HepG2 (cell line): ENCODE results near the gene SMYD1. TPM values are rescaled to one million over a fixed set of nuclear protein-coding genes. Genes with fewer than 3 reads are reported as not detected.

ENCODE experiments used
- ATAC-seq: fragments of 200-7000 bp; cut with Tn5 transposase; 3 replicates; pipeline ENCODE4 v1.9.1; 2020; ENCODE audit warnings: mild to moderate bottlenecking, moderate library complexity
- BruUV-seq: library from RNA; stranded (reverse); fragments of 400-500 nt; replicated peaks from 2 replicates; lab custom pipeline; 2021; lab: Mats Ljungman, UMichigan
- CTCF ChIA-PET: fragments of 300-600 bp; formaldehyde crosslinking; extraction: SDS; loops from one replicate; lab custom pipeline; 2021; ENCODE audit warnings: low total read pairs, inconsistent platforms, low intra/inter-chr PET ratio; lab: Yijun Ruan, JAX
- POLR2A ChIA-PET: fragments of 350-600 bp; sonication (Branson Sonifier 250); formaldehyde crosslinking; loops from one replicate; lab custom pipeline; 2020; ENCODE audit warnings: antibody characterized with exemption, inconsistent platforms; lab: Yijun Ruan, JAX
- DNase-seq: peaks from one replicate; pipeline ENCODE4 v3.0.0-alpha.2; 2015; ENCODE audit warnings: low spot score
- FAIRE-seq: peaks from 3 replicates; lab custom pipeline; 2011; peaks lifted over from hg19 to GRCh38; lab: Jason Lieb, UNC
- H2AFZ ChIP-seq: one replicate; pipeline ENCODE4 v1.6.1; 2011; ENCODE audit warnings: low read length, inconsistent platforms
- H3K27ac ChIP-seq: fragments of 300-600 bp; 3 replicates; pipeline ENCODE4 v1.8.0; 2011; ENCODE audit warnings: mixed run types, mild to moderate bottlenecking, mixed read lengths, low read length, inconsistent platforms; ENCODE audit not compliant: insufficient read depth; ENCODE audit errors: extremely low read length
- H3K27me3 ChIP-seq, 2 experiments: fragments of 200-600 bp in 1 of 2; 2 replicates in 1 of 2; 3 replicates in 1 of 2; pipeline versions ENCODE4 v1.6.0 to v1.8.0; 2011; ENCODE audit warnings: low read length in 2 of 2, mild to moderate bottlenecking in 2 of 2, moderate library complexity in 2 of 2, inconsistent platforms in 1 of 2; ENCODE audit not compliant: insufficient read depth in 2 of 2, control insufficient read depth in 1 of 2
- H3K36me3 ChIP-seq, 2 experiments: fragments of 200-600 bp in 1 of 2; replicated peaks in 1 of 2; 2 replicates in 1 of 2; 3 replicates in 1 of 2; pipeline versions ENCODE4 v1.5.1 to v1.8.0; 2011; ENCODE audit warnings: low read length in 2 of 2, inconsistent platforms in 1 of 2; ENCODE audit not compliant: insufficient read depth in 2 of 2, control insufficient read depth in 1 of 2
- H3K4me1 ChIP-seq: 2 replicates; pipeline ENCODE4 v1.5.1; 2012; ENCODE audit warnings: low read length, inconsistent platforms; ENCODE audit not compliant: insufficient read depth
- H3K4me2 ChIP-seq: 2 replicates; pipeline ENCODE4 v1.6.0; 2011; ENCODE audit warnings: low read depth, low read length, inconsistent platforms
- H3K4me3 ChIP-seq, 3 experiments: fragments of 200-600 bp in 1 of 3; sonication (generic), shearing (Covaris generic) in 1 of 3; replicated peaks in 1 of 3; 2 replicates each; pipeline ENCODE4 v1.5.1; 2011 to 2016; ENCODE audit warnings: low read length in 3 of 3, inconsistent platforms in 2 of 3, low read depth in 2 of 3, mild to moderate bottlenecking in 2 of 3, control low read depth in 1 of 3, mixed read lengths in 1 of 3; ENCODE audit not compliant: insufficient read depth in 1 of 3
- H3K79me2 ChIP-seq: one replicate; pipeline ENCODE4 v1.6.1; 2011; ENCODE audit warnings: low read length, inconsistent platforms; ENCODE audit not compliant: insufficient read depth
- H3K9ac ChIP-seq: 2 replicates; pipeline ENCODE4 v1.6.0; 2011; ENCODE audit warnings: mild to moderate bottlenecking, low read depth, low read length, inconsistent platforms; ENCODE audit not compliant: insufficient read depth
- H3K9me3 ChIP-seq: 2 replicates; pipeline ENCODE4 v1.5.1; 2012; ENCODE audit warnings: mild to moderate bottlenecking, low read length
- H4K20me1 ChIP-seq: 2 replicates; pipeline ENCODE4 v1.6.0; 2011; ENCODE audit warnings: inconsistent platforms, mild to moderate bottlenecking, low read length, moderate library complexity; ENCODE audit not compliant: insufficient read depth
- DR1 ChIP-seq: sonication (generic); formaldehyde crosslinking; IDR thresholded peaks from 2 replicates; pipeline ENCODE4 v1.8.0; 2021; ENCODE audit warnings: mild to moderate bottlenecking, missing genetic modification reagents, inconsistent platforms
- FOXO4 ChIP-seq: sonication (generic); formaldehyde crosslinking; conservative IDR thresholded peaks from 2 replicates; pipeline ENCODE4 v1.8.1; 2023; ENCODE audit warnings: missing genetic modification reagents
- HHEX ChIP-seq: IDR thresholded peaks from 2 replicates; pipeline ENCODE4 v1.6.1; 2016; ENCODE audit warnings: control low read depth
- MAFK ChIP-seq, 2 experiments: IDR thresholded peaks in 1 of 2; conservative IDR thresholded peaks in 1 of 2; 2 replicates each; pipeline ENCODE4 v1.6.1; 2011; ENCODE audit warnings: improper control_type of control experiment in 2 of 2, low read length in 2 of 2
- MXD4 ChIP-seq: IDR thresholded peaks from 2 replicates; pipeline ENCODE4 v1.6.1; 2016; ENCODE audit warnings: mild to moderate bottlenecking, missing biosample characterization, missing genetic modification reagents
- NFAT5 ChIP-seq: sonication (generic); formaldehyde crosslinking; IDR thresholded peaks from 2 replicates; pipeline ENCODE4 v1.4.0; 2020; ENCODE audit warnings: missing genetic modification reagents
- NFE2 ChIP-seq: sonication (generic); formaldehyde crosslinking; IDR thresholded peaks from 2 replicates; pipeline ENCODE4 v1.4.0; 2020; ENCODE audit warnings: missing genetic modification reagents
- PBX2 ChIP-seq: IDR thresholded peaks from 2 replicates; pipeline ENCODE4 v1.6.1; 2016; ENCODE audit warnings: control low read depth
- ZFYVE20 ChIP-seq: sonication (generic); formaldehyde crosslinking; IDR thresholded peaks from 2 replicates; pipeline ENCODE4 v1.8.0; 2023; ENCODE audit warnings: low read depth, mild to moderate bottlenecking, moderate library complexity, missing genetic modification reagents, borderline replicate concordance
- ZKSCAN8 ChIP-seq: IDR thresholded peaks from 2 replicates; pipeline ENCODE4 v1.6.1; 2016; ENCODE audit warnings: borderline replicate concordance, missing genetic modification reagents, missing compliant biosample characterization
- ZNF24 ChIP-seq: fragments of 450-650 bp; IDR thresholded peaks from 2 replicates; pipeline ENCODE4 v1.6.1; 2017; ENCODE audit warnings: antibody characterized with exemption, mild to moderate bottlenecking
- ZNF670 ChIP-seq: sonication (generic); formaldehyde crosslinking; IDR thresholded peaks from 2 replicates; pipeline ENCODE4 v1.8.0; 2022; ENCODE audit warnings: mild to moderate bottlenecking, missing genetic modification reagents, borderline replicate concordance
- ZNF770 ChIP-seq: sonication (generic); formaldehyde crosslinking; IDR thresholded peaks from 2 replicates; pipeline ENCODE4 v1.5.0; 2020; ENCODE audit warnings: mild to moderate bottlenecking, missing genetic modification reagents
- WGBS: methylation state at CpG from one replicate; pipeline ENCODE4 v1.1.6; 2017; ENCODE audit warnings: low lambda C conversion rate; 5-methylcytosine and 5-hydroxymethylcytosine counted together
- in situ Hi-C: cut with HindIII; loops from 2 replicates; pipeline ENCODE4 v1.10.0; 2017; ENCODE audit warnings: low pct_unique_long_range_greater_than_20kb; ENCODE audit not compliant: extremely low pct_ligation_motif_present
- intact Hi-C: fragments of 100-400 bp; cut with micrococcal nuclease; formaldehyde crosslinking; loops from one replicate; pipeline ENCODE4 v1.10.0; 2022; ENCODE audit not compliant: unreplicated experiment
- polyA plus RNA-seq, 8 experiments: library from polyadenylated mRNA; depleted of rRNA in 3 of 8; stranded (reverse) in 7 of 8; unstranded in 1 of 8; fragments of >200 nt; fragmentation: Illumina TruSeq in 4 of 8; extraction: Trizol in 4 of 8; gene quantifications; 2 replicates each; pipeline versions ENCODE4 v1.2.1 to v1.2.3, GENCODE V29; 2011 to 2016; ENCODE audit warnings: low read depth in 4 of 8, missing spikeins in 1 of 8, mixed read lengths in 1 of 8; ENCODE audit not compliant: insufficient read depth in 1 of 8
- total RNA-seq, 5 experiments: library from RNA; depleted of rRNA; stranded (reverse); fragments of >200 nt; fragmentation: Illumina TruSeq; extraction: Trizol; gene quantifications; 2 replicates each; pipeline ENCODE4 v1.2.3, GENCODE V29; 2016; ENCODE audit warnings: low read depth in 1 of 5

SMYD1 gene
- total and polyA plus RNA-seq, 2 of the 13 experiments (the other 11 are each of a cell fraction or from before 2014, with no cell fraction given), result not detected

GRCh38 chr2:88110830-88111229 lies 43.2 kb downstream of the SMYD1 start (continued):
- no peak for TF ChIP-seq NFAT5

- no peak overlapping the region for H3K27ac ChIP-seq
- H3K27me3 ChIP-seq, result peaks cover 0 to 4% of the 10 kb centered on the region in 2 experiments; a peak in 2 of 5 replicates
- H4K20me1 ChIP-seq, result no peaks in the 10 kb centered on the region
- FAIRE-seq (no peak), ATAC-seq (no peak), DNase-seq (no peak)
- 56% methylated on average over 2 of the region's 2 CpGs for WGBS
- POLR2A ChIA-PET, result no interaction called here
- H2AFZ ChIP-seq, result no peak overlapping the region
- no peaks in the 10 kb centered on the region for H3K36me3 ChIP-seq
- H3K9ac ChIP-seq, result no peak overlapping the region
- H3K4me3 ChIP-seq, result no peak overlapping the region
- no TSS peak for BruUV-seq
- no peak overlapping the region for H3K4me2 ChIP-seq
- H3K4me1 ChIP-seq, result peaks cover 29% of the 10 kb centered on the region
- intact Hi-C loops, result no loop called here
- no peaks in the 10 kb centered on the region for H3K9me3 ChIP-seq
- in situ Hi-C loops, result no loop called here
- TF ChIP-seq MXD4 (CRISPR knock-in tag), result no peak
- no peak for TF ChIP-seq NFE2 (CRISPR knock-in tag)
- peak; percentile 60; the same call in 1 of the 2 replicates for TF ChIP-seq ZNF24
- no peak for TF ChIP-seq ZKSCAN8 (CRISPR knock-in tag)
- 0 out of 4 replicates have a peak, but pooled peaks of 1 of the 2 experiments have one; percentile 2 for TF ChIP-seq MAFK (conservative IDR thresholded peaks at IDR 0.05 in 1 of 2, IDR thresholded peaks at IDR 0.05 in 1 of 2; ENCODE audit: low read length in 2 of 2)
- no peak for TF ChIP-seq HHEX (CRISPR knock-in tag)
- no peak for TF ChIP-seq ZNF670 (CRISPR knock-in tag)
- no peak for TF ChIP-seq DR1 (CRISPR knock-in tag)
- TF ChIP-seq PBX2 (CRISPR knock-in tag), result no peak
- no peak for TF ChIP-seq FOXO4
- TF ChIP-seq ZFYVE20 (CRISPR knock-in tag), result no peak
- no peak for TF ChIP-seq ZNF770 (CRISPR knock-in tag)
- no peaks in the 10 kb centered on the region for H3K79me2 ChIP-seq
- CTCF ChIA-PET, result no interaction called here
Observed at GRCh38 chr2:88113069-88113468, 45.4 kb downstream of the SMYD1 start.
